ENCODE data around the gene EIF5AL1.

EIF5AL1 gene

GRCh38 chr10:79476645-79477044 lies 35.7 kb upstream of the EIF5AL1 start:
- in situ Hi-C loops (cut with HindIII; ENCODE audit: low sequenced_read_pairs) = no loop called here
- no peak overlapping the region for H3K4me3 ChIP-seq (ENCODE audit: low read depth, low read length)
- DNase-seq (ENCODE audit: low read depth) = no peak
- TF ChIP-seq CTCF (IDR thresholded peaks at IDR 0.05; ENCODE audit: low read depth, low read length, missing control alignments) = no peak

- no peak overlapping the region for H3K4me3 ChIP-seq (ENCODE audit: low read depth, low read length)
- TF ChIP-seq CTCF (IDR thresholded peaks at IDR 0.05; ENCODE audit: low read depth, low read length, missing control alignments) = no peak
- no peak for DNase-seq (ENCODE audit: low read depth)
- in situ Hi-C loops (cut with HindIII; ENCODE audit: low sequenced_read_pairs) = no loop called here
Measured at GRCh38 chr10:79477456-79477855, 34.9 kb upstream of the EIF5AL1 start.

- H3K4me3 ChIP-seq (ENCODE audit: low read depth, low read length) = no peak overlapping the region
- DNase-seq (ENCODE audit: low read depth) = no peak
- in situ Hi-C loops (cut with HindIII; ENCODE audit: low sequenced_read_pairs) = no loop called here
- TF ChIP-seq CTCF (IDR thresholded peaks at IDR 0.05; ENCODE audit: low read depth, low read length, missing control alignments) = no peak
Measured at GRCh38 chr10:79479283-79479909, 32.9 kb upstream of the EIF5AL1 start.

- no peak for TF ChIP-seq CTCF (IDR thresholded peaks at IDR 0.05; ENCODE audit: low read depth, low read length, missing control alignments)
- no peak overlapping the region for H3K4me3 ChIP-seq (ENCODE audit: low read depth, low read length)
- no peak for DNase-seq (ENCODE audit: low read depth)
- in situ Hi-C loops (cut with HindIII; ENCODE audit: low sequenced_read_pairs) = no loop called here
Measured at GRCh38 chr10:79482304-79482703, 30.0 kb upstream of the EIF5AL1 start.

- TF ChIP-seq CTCF (IDR thresholded peaks at IDR 0.05; ENCODE audit: low read depth, low read length, missing control alignments) = no peak
- no peak overlapping the region for H3K4me3 ChIP-seq (ENCODE audit: low read depth, low read length)
- no peak for DNase-seq (ENCODE audit: low read depth)
- in situ Hi-C loops (cut with HindIII; ENCODE audit: low sequenced_read_pairs) = no loop called here
Measured at GRCh38 chr10:79482741-79483140, 29.6 kb upstream of the EIF5AL1 start.

- TF ChIP-seq CTCF (IDR thresholded peaks at IDR 0.05; ENCODE audit: low read depth, low read length, missing control alignments) = no peak
- no peak for DNase-seq (ENCODE audit: low read depth)
- in situ Hi-C loops (cut with HindIII; ENCODE audit: low sequenced_read_pairs) = no loop called here
- H3K4me3 ChIP-seq (ENCODE audit: low read depth, low read length) = no peak overlapping the region
Measured at GRCh38 chr10:79483299-79483698, 29.0 kb upstream of the EIF5AL1 start.

All from astrocyte of the cerebellum (primary cell).